Ovary (tissue), 9 donors: ENCODE measurements around the gene GRID2. TPM values are rescaled to one million over a fixed set of nuclear protein-coding genes. Genes with fewer than 3 reads are reported as not detected.

ENCODE experiments used
- DNase-seq, 5 donors: peaks; one replicate each; pipeline ENCODE4 v3.0.0-alpha.2; 2019 to 2020
- H3K27ac ChIP-seq, 2 donors: fragments of 200-600 bp; one replicate each; pipeline versions ENCODE4 v1.5.1 to v1.8.0; 2019 to 2022
- H3K27me3 ChIP-seq: fragments of 200-600 bp; one replicate; pipeline ENCODE4 v1.8.0; 2022
- H3K36me3 ChIP-seq: fragments of 200-600 bp; sonication (generic); one replicate; pipeline ENCODE4 v1.5.1; 2019
- H3K4me1 ChIP-seq: one replicate; pipeline ENCODE4 v1.8.1; 2013; ENCODE audit warnings: mild to moderate bottlenecking, moderate library complexity; ENCODE audit not compliant: insufficient read depth
- H3K4me3 ChIP-seq: fragments of 200-600 bp; sonication (generic); one replicate; pipeline ENCODE4 v1.5.1; 2017
- H3K9me3 ChIP-seq, 2 donors: fragments of 200-600 bp in 1 of 2; sonication (generic) in 1 of 2; one replicate each; pipeline versions ENCODE4 v1.5.1 to v1.8.1; 2013 to 2019; ENCODE audit warnings: mild to moderate bottlenecking in 1 of 2, moderate library complexity in 1 of 2
- CTCF ChIP-seq, 3 donors: fragments of 450-650 bp in 2 of 3; fragments of 200-600 bp in 1 of 3; IDR thresholded peaks; one replicate each; pipeline versions ENCODE4 v1.5.1 to v1.8.0; 2016 to 2022; ENCODE audit warnings: antibody characterized with exemption in 3 of 3, mild to moderate bottlenecking in 1 of 3
- EP300 ChIP-seq: sonication (generic); formaldehyde crosslinking; IDR thresholded peaks from one replicate; pipeline ENCODE4 v1.6.1; 2017; ENCODE audit warnings: antibody characterized with exemption
- POLR2A ChIP-seq: fragments of 450-650 bp; IDR thresholded peaks from one replicate; pipeline ENCODE4 v1.6.1; 2017; ENCODE audit warnings: antibody characterized with exemption, mild to moderate bottlenecking, moderate library complexity
- whole genome bisulfite sequencing, 3 donors: extraction: QIAGEN DNeasy Blood & Tissue Kit in 1 of 3; methylation state at CpG; one replicate each; pipeline versions ENCODE4 v1.1.5 to v1.1.7; 2013 to 2017; 5-methylcytosine and 5-hydroxymethylcytosine counted together
- intact Hi-C, 4 donors: fragments of 100-400 bp; cut with DNase I; formaldehyde crosslinking; loops; one replicate each; pipeline versions ENCODE4 v1.11.0 to v1.15.1; 2022 to 2023
- polyA plus RNA-seq, 2 donors: library from polyadenylated mRNA; stranded (reverse); fragments of 200-250 nt in 1 of 2; fragments of 350-450 nt in 1 of 2; fragmentation: Illumina TruSeq in 1 of 2; extraction: RNeasy Lipid Tissue Mini Kit (QIAGEN cat#74804) in 1 of 2; gene quantifications; one replicate each; pipeline ENCODE4 v1.2.3, GENCODE V29; 2013 to 2014
- total RNA-seq, 7 donors: library from RNA; depleted of rRNA in 2 of 7; stranded (reverse); fragments of >200 nt in 2 of 7; fragmentation: NEBNext Ultra II Directional in 3 of 7; extraction: Animal tissue kit (Norgen Biotek cat#: 25700) in 3 of 7; gene quantifications; one replicate each; pipeline versions ENCODE4 v1.1.0 to v1.2.4, GENCODE V29; 2016 to 2023
- donor health status: DM: no; HTN: no; CAD: no; lungs with moderate emphysema.
- donor health status: DM: no; HTN: no; CAD: no.
- donor health status: Bipolar disorder and iron deficiency.
- donor health status: DM: yes; HTN: yes; CAD: no.
- donor health status: DM: no; HTN: no; CAD: no.
- donor health status: DM: yes; HTN: yes; CAD: no.

Gene GRID2
- total and polyA plus RNA-seq, 9 donors: 0.65 to 6.8 (median 2.6) TPM

DNA sequence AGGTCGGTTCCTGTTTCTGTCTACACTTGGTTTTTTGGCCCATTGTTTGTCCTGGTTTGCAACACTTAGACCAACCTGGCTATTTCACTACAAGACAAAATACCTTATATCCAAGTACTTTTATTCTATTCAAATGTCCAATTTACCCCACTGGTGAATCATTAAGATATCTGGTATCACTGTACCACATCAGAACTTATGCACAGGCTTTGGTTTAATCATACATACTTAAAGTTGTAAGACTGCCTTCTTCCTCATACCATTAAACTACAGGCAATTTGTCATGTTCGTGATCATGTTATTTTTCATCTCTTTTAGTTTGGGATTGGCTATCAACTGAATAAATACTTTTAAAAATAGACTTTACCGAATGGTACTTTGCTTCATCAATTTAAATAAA, 1471.8 kb downstream of the GRID2 start:
- WGBS, 3 donors: 88 to 96% (median 91%) methylated on average over 3 of the region's 3 CpGs
- no peak for DNase-seq
- H3K27me3 ChIP-seq: no peaks in the 10 kb centered on the region
- intact Hi-C loops: no loop called here
- no peaks in the 10 kb centered on the region for H3K36me3 ChIP-seq
- H3K4me1 ChIP-seq: no peaks in the 10 kb centered on the region
- no peaks in the 10 kb centered on the region for H3K9me3 ChIP-seq
- no peak for TF ChIP-seq EP300
- TF ChIP-seq POLR2A: no peak
- no peak for TF ChIP-seq CTCF (IDR thresholded peaks at IDR 0.05)
- H3K4me3 ChIP-seq: no peak overlapping the region
- H3K27ac ChIP-seq: no peak overlapping the region

DNA sequence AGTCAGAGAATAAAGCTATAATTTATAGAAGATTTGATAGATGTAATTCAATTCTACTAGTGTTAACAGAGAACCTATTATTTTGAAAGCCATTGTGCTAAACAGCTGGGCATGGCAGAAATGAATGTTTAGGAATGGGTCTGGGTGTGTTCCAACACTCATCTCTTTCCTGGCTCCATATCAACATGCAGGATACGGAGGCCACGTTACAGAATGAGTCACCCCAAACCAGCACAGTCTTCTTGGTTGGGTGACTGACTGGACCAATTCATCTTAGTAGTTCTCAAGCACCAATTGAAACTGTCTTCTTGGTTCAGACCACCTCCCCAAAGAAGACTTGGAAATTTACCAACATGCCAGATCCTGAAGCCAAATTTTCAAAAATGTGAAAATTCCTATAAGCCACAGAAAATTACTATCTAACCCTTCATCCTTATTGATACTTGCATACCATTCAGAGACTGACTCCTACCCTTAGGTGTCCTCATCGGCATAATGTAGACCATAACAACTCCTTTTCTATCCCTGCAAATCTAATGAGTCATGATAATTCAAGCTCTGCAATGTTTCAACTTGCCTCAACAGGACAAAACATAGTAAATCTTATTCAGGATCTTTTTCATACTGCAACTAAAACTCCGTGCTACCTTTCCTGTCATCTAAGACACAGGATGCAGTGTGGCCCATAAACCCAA, 1472.8 kb downstream of the GRID2 start:
- H3K9me3 ChIP-seq: no peaks in the 10 kb centered on the region
- H3K4me3 ChIP-seq: no peak overlapping the region
- no peaks in the 10 kb centered on the region for H3K27me3 ChIP-seq
- H3K4me1 ChIP-seq: no peaks in the 10 kb centered on the region
- no peak overlapping the region for H3K27ac ChIP-seq
- WGBS, 3 donors: 50 to 54% (median 52%) methylated on average over 4 of the region's 4 CpGs
- TF ChIP-seq POLR2A: no peak
- TF ChIP-seq CTCF (IDR thresholded peaks at IDR 0.05): no peak
- TF ChIP-seq EP300: no peak
- intact Hi-C loops: no loop called here
- no peak for DNase-seq
- H3K36me3 ChIP-seq: no peaks in the 10 kb centered on the region

DNA sequence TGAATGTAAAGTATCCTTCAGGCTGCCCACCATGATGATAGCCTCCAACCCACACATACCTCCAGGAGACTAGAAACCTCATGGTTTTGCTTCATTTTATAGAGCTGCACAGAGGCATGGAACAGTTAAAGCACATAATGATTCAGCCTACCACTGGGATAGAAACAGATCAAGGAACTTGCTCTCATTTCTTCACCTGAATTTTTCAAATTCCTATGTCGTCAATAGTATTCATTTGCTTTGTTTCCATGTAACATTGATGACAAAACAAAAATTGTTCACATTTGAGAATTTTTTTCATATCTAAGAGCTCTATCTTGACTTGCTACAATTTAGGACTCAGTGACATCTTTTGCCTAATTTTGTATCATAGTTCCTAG, 1473.3 kb downstream of the GRID2 start:
- H3K27me3 ChIP-seq: no peaks in the 10 kb centered on the region
- DNase-seq: no peak
- intact Hi-C loops: no loop called here
- 87 to 90% (median 89%) methylated on average over 1 of the region's 1 CpG for WGBS, 3 donors
- H3K4me1 ChIP-seq: no peaks in the 10 kb centered on the region
- H3K9me3 ChIP-seq: no peaks in the 10 kb centered on the region
- H3K27ac ChIP-seq: no peak overlapping the region
- TF ChIP-seq CTCF (IDR thresholded peaks at IDR 0.05) (no peak), EP300 (no peak), POLR2A (no peak)
- H3K4me3 ChIP-seq: no peak overlapping the region
- no peaks in the 10 kb centered on the region for H3K36me3 ChIP-seq

DNA sequence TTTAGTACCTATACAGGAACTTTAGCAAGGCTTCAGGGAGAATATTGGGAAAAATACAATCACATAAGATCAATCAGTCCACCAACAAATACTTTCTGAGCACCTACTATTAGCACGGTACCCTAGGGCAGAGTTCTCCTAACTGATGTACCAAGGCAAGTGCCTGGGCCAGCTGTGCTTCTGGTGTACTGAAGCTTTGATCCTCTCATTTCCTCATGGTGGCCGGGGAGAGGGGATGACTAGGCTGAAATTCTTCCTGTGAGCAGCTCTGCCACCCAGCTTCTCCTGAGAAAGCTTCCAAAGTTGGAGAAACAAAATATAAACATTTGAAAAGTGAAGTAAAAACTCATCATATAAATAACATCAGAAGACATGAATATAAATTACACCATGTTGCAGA, 1475.5 kb downstream of the GRID2 start:
- WGBS, 3 donors: 76 to 90% (median 87%) methylated on average over 2 of the region's 2 CpGs
- TF ChIP-seq POLR2A (no peak), EP300 (no peak), CTCF (IDR thresholded peaks at IDR 0.05) (no peak)
- H3K4me3 ChIP-seq: no peak overlapping the region
- H3K36me3 ChIP-seq: no peaks in the 10 kb centered on the region
- no peaks in the 10 kb centered on the region for H3K9me3 ChIP-seq
- no peak for DNase-seq
- no peaks in the 10 kb centered on the region for H3K4me1 ChIP-seq
- H3K27ac ChIP-seq: no peak overlapping the region
- H3K27me3 ChIP-seq: no peaks in the 10 kb centered on the region
- intact Hi-C loops: no loop called here
